Measurements from ENCODE around the gene ADRB2. TPM values are rescaled to one million over a fixed set of nuclear protein-coding genes. Genes with fewer than 3 reads are reported as not detected.

The ADRB2 gene
- total RNA-seq, 2 donors from 2014 or later = 6.8 to 29.0 TPM

DNA sequence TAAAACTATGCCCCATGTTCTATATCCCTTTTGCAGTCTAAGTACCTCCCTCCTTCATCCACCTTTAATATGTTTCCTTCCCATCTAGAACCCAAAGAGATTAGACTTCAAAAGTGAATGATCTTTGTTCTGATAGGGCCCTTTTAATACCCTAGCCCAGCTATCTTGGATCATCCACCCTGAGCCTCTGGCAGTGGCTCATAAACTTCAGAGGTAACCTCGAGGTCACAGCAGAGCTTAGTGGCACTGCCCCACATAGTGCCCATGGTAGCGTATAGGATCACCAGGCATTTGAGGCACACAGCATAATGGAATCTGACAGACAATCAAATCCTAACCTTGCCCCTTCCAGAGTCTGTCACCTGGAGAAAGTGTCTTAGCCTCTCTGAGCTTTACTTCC, 15.8 kb downstream of the ADRB2 start:
- 80% methylated on average over 2 of the region's 2 CpGs for WGBS
- Histone ChIP-seq H3K4me3 (no peak overlapping the region), H3K27ac (peak overlapping the region; percentile 64 to 70), H3K4me1 (replicated peaks) (peaks cover 13% of the 10 kb centered on the region), H3K36me3 (no peaks in the 10 kb centered on the region), H3K27me3 (replicated peaks; ENCODE audit: insufficient read depth) (no peaks in the 10 kb centered on the region), H3K9me3 (no peaks in the 10 kb centered on the region)
- intact Hi-C loops (cut with DNase I) = no loop called here
- DNase-seq (ENCODE audit: low spot score) = no peak
- TF ChIP-seq, protein P1, sequence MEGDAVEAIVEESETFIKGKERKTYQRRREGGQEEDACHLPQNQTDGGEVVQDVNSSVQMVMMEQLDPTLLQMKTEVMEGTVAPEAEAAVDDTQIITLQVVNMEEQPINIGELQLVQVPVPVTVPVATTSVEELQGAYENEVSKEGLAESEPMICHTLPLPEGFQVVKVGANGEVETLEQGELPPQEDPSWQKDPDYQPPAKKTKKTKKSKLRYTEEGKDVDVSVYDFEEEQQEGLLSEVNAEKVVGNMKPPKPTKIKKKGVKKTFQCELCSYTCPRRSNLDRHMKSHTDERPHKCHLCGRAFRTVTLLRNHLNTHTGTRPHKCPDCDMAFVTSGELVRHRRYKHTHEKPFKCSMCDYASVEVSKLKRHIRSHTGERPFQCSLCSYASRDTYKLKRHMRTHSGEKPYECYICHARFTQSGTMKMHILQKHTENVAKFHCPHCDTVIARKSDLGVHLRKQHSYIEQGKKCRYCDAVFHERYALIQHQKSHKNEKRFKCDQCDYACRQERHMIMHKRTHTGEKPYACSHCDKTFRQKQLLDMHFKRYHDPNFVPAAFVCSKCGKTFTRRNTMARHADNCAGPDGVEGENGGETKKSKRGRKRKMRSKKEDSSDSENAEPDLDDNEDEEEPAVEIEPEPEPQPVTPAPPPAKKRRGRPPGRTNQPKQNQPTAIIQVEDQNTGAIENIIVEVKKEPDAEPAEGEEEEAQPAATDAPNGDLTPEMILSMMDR (IDR thresholded peaks at IDR 0.05) = no peak

DNA sequence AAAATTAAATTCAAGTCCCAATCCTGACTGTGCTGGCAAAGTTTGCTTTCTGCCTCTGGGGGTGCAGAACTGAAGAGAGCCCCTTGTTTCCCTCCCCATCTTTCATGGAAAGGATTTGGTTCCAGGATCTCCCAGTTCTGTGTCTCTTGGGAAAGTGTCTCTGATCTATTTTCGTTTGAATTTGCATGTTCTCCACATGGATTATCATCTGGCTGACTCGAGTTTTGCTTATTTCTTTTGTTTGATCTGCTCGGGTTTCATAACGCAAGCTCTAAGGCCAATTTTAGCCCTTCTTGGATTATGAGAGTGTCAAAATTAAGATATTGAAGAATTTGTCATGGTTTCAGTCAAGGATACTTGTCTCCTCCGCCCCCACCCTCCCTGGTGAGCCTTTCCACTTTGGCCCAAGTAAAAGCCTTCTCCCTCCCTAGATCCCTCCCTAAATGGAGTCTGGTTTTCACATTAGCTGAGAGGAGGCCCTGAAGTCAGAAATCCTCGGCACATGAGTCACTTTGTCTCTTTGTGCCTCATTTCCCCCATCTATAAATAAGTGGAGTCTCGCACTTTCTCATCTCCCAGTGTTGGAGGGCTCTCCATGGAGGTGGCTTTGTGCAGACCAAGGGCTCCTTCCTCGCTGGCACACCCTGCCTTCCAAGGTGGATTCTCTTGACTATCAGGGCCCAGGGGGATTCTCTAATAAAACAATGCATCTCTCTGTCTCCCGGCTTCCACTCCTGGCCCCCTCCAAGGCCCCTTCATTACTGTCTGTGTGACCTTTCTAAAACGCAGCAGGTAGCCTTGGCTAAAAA, 17.3 kb downstream of the ADRB2 start:
- WGBS = 79% methylated on average over 10 of the region's 10 CpGs
- intact Hi-C loops (cut with DNase I) = no loop called here

DNA sequence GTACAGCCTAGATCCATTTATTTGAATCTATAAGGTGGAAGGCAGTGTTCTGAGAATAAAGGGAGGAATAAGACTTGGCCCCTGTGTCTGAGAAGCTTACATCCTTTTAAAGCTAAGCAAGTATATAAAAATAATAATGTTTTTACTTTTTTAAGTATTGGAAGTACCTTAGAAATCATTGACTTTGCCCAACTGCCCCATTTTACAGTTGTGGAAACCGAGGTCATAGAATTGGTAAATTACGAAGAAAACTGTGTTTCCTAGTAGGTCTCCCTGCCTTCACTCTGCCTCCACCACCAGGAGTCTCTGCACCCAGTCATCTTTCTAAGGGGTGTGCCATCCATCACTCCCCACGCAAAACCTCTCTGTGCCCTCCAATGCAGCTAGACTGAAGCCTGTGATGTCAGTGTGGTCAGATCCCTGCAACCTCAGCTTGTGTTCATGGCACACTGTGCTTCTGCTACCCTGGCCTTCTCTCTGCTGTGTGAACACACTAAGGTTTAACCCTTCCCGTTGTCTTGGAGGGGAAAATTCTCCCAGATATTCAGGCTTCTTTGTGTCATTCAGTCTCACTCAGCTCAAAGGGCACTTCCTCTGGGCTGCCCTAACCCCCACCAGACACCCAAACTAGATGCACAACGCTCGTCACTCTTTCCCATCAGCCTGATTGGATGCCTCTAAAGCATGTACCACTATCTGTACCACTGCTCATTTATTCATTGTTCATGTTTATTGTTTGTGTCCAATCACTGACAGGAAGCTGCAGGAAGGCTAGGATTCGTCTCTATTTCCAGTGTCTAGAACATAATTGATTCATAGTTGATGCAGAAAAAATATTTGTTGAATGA, 18.2 kb downstream of the ADRB2 start:
- Histone ChIP-seq H3K9me3 (no peaks in the 10 kb centered on the region), H3K27me3 (replicated peaks; ENCODE audit: insufficient read depth) (no peaks in the 10 kb centered on the region), H3K4me3 (no peak overlapping the region), H3K36me3 (no peaks in the 10 kb centered on the region), H3K27ac (no peak overlapping the region), H3K4me1 (replicated peaks) (peaks cover 18% of the 10 kb centered on the region)
- no peak for DNase-seq (ENCODE audit: low spot score)
- intact Hi-C loops (cut with DNase I) = no loop called here
- TF ChIP-seq POLR2A (IDR thresholded peaks at IDR 0.05) (no peak), POLR2AphosphoS5 (IDR thresholded peaks at IDR 0.05) (no peak)
- TF ChIP-seq, protein P1 (IDR thresholded peaks at IDR 0.05) = no peak
- WGBS = 83% methylated on average over 7 of the region's 7 CpGs

More for the DNA sequence above, 17.3 kb downstream of the ADRB2 start:
- H3K9me3 ChIP-seq = no peaks in the 10 kb centered on the region
- H3K36me3 ChIP-seq = no peaks in the 10 kb centered on the region
- TF ChIP-seq POLR2AphosphoS5 (IDR thresholded peaks at IDR 0.05) (no peak), POLR2A (IDR thresholded peaks at IDR 0.05) (no peak)
- TF ChIP-seq, protein P1 (IDR thresholded peaks at IDR 0.05) = no peak
- H3K4me1 ChIP-seq (replicated peaks) = peaks cover 13% of the 10 kb centered on the region
- no peak for DNase-seq (ENCODE audit: low spot score)
- H3K27me3 ChIP-seq (replicated peaks; ENCODE audit: insufficient read depth) = no peaks in the 10 kb centered on the region
- H3K27ac ChIP-seq = no peak overlapping the region
- no peak overlapping the region for H3K4me3 ChIP-seq

DNA sequence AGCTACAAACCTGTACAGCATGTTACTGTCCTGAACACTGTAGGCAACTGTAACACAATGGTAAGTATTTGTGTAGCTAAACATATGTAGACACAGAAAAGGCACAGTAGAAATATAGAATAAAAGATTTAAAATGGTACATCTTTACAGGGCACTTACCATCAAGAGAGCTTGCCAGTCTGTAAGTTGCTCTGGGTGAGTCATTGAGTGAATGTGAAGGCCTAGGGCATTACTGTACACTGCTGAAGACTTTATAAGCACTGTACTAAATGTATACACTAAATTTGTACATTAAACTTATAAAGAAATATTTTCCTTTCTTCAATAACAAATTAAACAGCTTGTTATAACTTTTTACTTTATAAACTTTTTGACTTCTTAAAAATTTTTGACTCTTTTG, 20.5 kb downstream of the ADRB2 start:
- Histone ChIP-seq H3K4me1 (replicated peaks) (peaks cover 17% of the 10 kb centered on the region), H3K36me3 (no peaks in the 10 kb centered on the region), H3K27me3 (replicated peaks; ENCODE audit: insufficient read depth) (no peaks in the 10 kb centered on the region), H3K9me3 (no peaks in the 10 kb centered on the region), H3K4me3 (no peak overlapping the region), H3K27ac (no peak overlapping the region)
- TF ChIP-seq POLR2A (IDR thresholded peaks at IDR 0.05) (no peak), POLR2AphosphoS5 (IDR thresholded peaks at IDR 0.05) (no peak)
- TF ChIP-seq, protein P1 (IDR thresholded peaks at IDR 0.05) = no peak
- intact Hi-C loops (cut with DNase I) = no loop called here
- no peak for DNase-seq (ENCODE audit: low spot score)
